Spleen (tissue), 7 donors: Measurements from ENCODE around the gene ADAMTS19.

ENCODE experiments used
- POLR2A ChIP-seq, 3 donors: fragments of 450-650 bp; IDR thresholded peaks; one replicate each; pipeline ENCODE4 v1.5.1; 2017; ENCODE audit warnings: antibody characterized with exemption in 3 of 3, mild to moderate bottlenecking in 1 of 3
- TF ChIP-seq, protein P1 (sequence below), 11 experiments: fragments of 200-600 bp in 7 of 11; fragments of 450-650 bp in 4 of 11; sonication (generic) in 4 of 11; IDR thresholded peaks in 8 of 11; conservative IDR thresholded peaks in 3 of 11; 1 replicate in 7 of 11; 2 replicates in 4 of 11; pipeline versions ENCODE4 v1.4.0 to v1.8.0; 2016 to 2021; ENCODE audit warnings: antibody characterized with exemption in 11 of 11, inconsistent platforms in 4 of 11, mild to moderate bottlenecking in 1 of 11
- donor health status: DM: no; HTN: no; CAD: no; lungs with moderate emphysema.
- donor health status: DM: no; HTN: no; CAD: no.
- donor health status: DM: no; HTN: no; CAD: no.

DNA sequence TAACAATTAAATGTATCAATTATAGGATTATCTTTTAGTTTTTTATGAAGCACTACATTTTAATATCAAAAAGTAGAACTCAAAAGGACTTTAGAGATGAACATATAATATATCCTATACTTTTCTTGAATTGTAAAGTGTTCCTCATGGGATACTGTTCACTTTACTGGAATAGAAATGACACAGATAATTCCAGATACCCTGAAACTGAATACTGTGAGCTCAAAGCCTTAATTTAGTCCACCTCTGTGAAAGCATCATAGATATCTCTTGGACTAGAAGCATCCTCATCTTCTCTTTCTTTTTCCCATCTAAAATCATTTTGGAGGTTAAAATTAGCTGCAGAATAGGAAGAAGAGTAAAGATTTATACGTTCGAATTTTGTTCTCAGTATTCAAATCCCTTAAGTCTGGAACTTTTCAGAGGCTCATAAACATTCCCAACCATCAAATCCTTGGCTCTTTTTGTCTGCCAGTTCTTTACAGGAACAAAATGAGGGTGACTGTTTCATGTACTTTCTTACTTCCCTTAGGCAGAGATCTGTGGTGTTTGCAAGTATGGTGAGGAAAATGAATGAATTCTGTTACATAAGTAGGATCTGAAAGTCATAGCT is 49.4 kb downstream of the ADAMTS19 start:
- TF ChIP-seq, protein P1, sequence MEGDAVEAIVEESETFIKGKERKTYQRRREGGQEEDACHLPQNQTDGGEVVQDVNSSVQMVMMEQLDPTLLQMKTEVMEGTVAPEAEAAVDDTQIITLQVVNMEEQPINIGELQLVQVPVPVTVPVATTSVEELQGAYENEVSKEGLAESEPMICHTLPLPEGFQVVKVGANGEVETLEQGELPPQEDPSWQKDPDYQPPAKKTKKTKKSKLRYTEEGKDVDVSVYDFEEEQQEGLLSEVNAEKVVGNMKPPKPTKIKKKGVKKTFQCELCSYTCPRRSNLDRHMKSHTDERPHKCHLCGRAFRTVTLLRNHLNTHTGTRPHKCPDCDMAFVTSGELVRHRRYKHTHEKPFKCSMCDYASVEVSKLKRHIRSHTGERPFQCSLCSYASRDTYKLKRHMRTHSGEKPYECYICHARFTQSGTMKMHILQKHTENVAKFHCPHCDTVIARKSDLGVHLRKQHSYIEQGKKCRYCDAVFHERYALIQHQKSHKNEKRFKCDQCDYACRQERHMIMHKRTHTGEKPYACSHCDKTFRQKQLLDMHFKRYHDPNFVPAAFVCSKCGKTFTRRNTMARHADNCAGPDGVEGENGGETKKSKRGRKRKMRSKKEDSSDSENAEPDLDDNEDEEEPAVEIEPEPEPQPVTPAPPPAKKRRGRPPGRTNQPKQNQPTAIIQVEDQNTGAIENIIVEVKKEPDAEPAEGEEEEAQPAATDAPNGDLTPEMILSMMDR (IDR thresholded peaks at IDR 0.05 in 8 of 11, conservative IDR thresholded peaks at IDR 0.05 in 3 of 11): no peak
- TF ChIP-seq POLR2A (IDR thresholded peaks at IDR 0.05): no peak
